Liver (tissue), 9 donors: Measurements from ENCODE around the gene GNG12. TPM values are rescaled to one million over a fixed set of nuclear protein-coding genes. Genes with fewer than 3 reads are reported as not detected.

Source experiments
- DNase-seq: peaks from one replicate; pipeline ENCODE4 v3.0.0-alpha.2; 2017; ENCODE audit warnings: low spot score
- H3K27ac ChIP-seq, 2 donors: one replicate each; pipeline ENCODE4 v1.7.0; 2013; ENCODE audit warnings: inconsistent platforms in 2 of 2, low read length in 2 of 2, control low read depth in 1 of 2, low read depth in 1 of 2, mild to moderate bottlenecking in 1 of 2
- H3K27me3 ChIP-seq, 4 donors: one replicate each; pipeline versions ENCODE4 v1.6.1 to v1.7.0; 2013; ENCODE audit warnings: low read length in 3 of 4, inconsistent platforms in 1 of 4, mild to moderate bottlenecking in 1 of 4, moderate library complexity in 1 of 4; ENCODE audit not compliant: control insufficient read depth in 4 of 4, insufficient read depth in 4 of 4
- H3K36me3 ChIP-seq, 4 donors: one replicate each; pipeline versions ENCODE4 v1.6.1 to v1.7.0; 2013; ENCODE audit warnings: low read length in 3 of 4, mild to moderate bottlenecking in 3 of 4, low read depth in 1 of 4, moderate library complexity in 1 of 4; ENCODE audit not compliant: control insufficient read depth in 4 of 4, insufficient read depth in 3 of 4
- H3K4me1 ChIP-seq, 4 donors: one replicate each; pipeline versions ENCODE4 v1.6.1 to v1.7.0; 2013; ENCODE audit warnings: low read length in 3 of 4, mild to moderate bottlenecking in 3 of 4, moderate library complexity in 1 of 4; ENCODE audit not compliant: control insufficient read depth in 4 of 4, insufficient read depth in 4 of 4
- H3K4me3 ChIP-seq, 3 donors: one replicate each; pipeline versions ENCODE4 v1.6.1 to v1.7.0; 2013; ENCODE audit warnings: low read length in 3 of 3, control low read depth in 1 of 3, low read depth in 1 of 3, mild to moderate bottlenecking in 1 of 3
- H3K9ac ChIP-seq, 2 donors: one replicate each; pipeline ENCODE4 v1.7.0; 2013; ENCODE audit warnings: low read length in 2 of 2, mild to moderate bottlenecking in 2 of 2, moderate library complexity in 2 of 2, control low read depth in 1 of 2, low read depth in 1 of 2
- H3K9me3 ChIP-seq, 4 donors: one replicate each; pipeline versions ENCODE4 v1.6.1 to v1.7.0; 2013; ENCODE audit warnings: low read length in 3 of 4; ENCODE audit not compliant: control insufficient read depth in 4 of 4
- EGR1 ChIP-seq, 2 donors: IDR thresholded peaks; 2 replicates each; pipeline ENCODE4 v1.6.1; 2016 to 2018; ENCODE audit warnings: antibody characterized with exemption in 2 of 2, low read depth in 2 of 2
- FOXA1 ChIP-seq: IDR thresholded peaks from 2 replicates; pipeline ENCODE4 v1.6.1; 2016; ENCODE audit warnings: antibody characterized with exemption
- FOXA2 ChIP-seq: IDR thresholded peaks from 2 replicates; pipeline ENCODE4 v1.6.1; 2016; ENCODE audit warnings: antibody characterized with exemption
- GABPA ChIP-seq, 2 donors: IDR thresholded peaks in 1 of 2; conservative IDR thresholded peaks in 1 of 2; 2 replicates each; pipeline ENCODE4 v1.6.1; 2016; ENCODE audit warnings: antibody characterized with exemption in 2 of 2, mild to moderate bottlenecking in 1 of 2, moderate library complexity in 1 of 2
- HNF4A ChIP-seq, 2 donors: conservative IDR thresholded peaks; 2 replicates each; pipeline ENCODE4 v1.6.1; 2016; ENCODE audit warnings: antibody characterized with exemption in 2 of 2, mild to moderate bottlenecking in 2 of 2
- HNF4G ChIP-seq: IDR thresholded peaks from 2 replicates; pipeline ENCODE4 v1.6.1; 2016; ENCODE audit warnings: antibody characterized with exemption
- JUND ChIP-seq, 2 donors: IDR thresholded peaks; 2 replicates each; pipeline ENCODE4 v1.6.1; 2016; ENCODE audit warnings: antibody characterized with exemption in 2 of 2
- NR2F2 ChIP-seq: IDR thresholded peaks from 2 replicates; pipeline ENCODE4 v1.6.1; 2016; ENCODE audit warnings: antibody characterized with exemption
- RAD21 ChIP-seq, 2 donors: IDR thresholded peaks; 2 replicates each; pipeline ENCODE4 v1.6.1; 2016; ENCODE audit warnings: antibody characterized with exemption in 2 of 2, mild to moderate bottlenecking in 2 of 2
- RXRA ChIP-seq, 2 donors: IDR thresholded peaks; 2 replicates each; pipeline ENCODE4 v1.6.1; 2017 to 2018; ENCODE audit warnings: antibody characterized with exemption in 2 of 2, mild to moderate bottlenecking in 1 of 2
- SP1 ChIP-seq: IDR thresholded peaks from 2 replicates; pipeline ENCODE4 v1.6.1; 2018; ENCODE audit warnings: antibody characterized with exemption, mild to moderate bottlenecking
- TAF1 ChIP-seq: conservative IDR thresholded peaks from 2 replicates; pipeline ENCODE4 v1.6.1; 2016; ENCODE audit warnings: antibody characterized with exemption, mild to moderate bottlenecking
- YY1 ChIP-seq: IDR thresholded peaks from 2 replicates; pipeline ENCODE4 v1.6.1; 2016; ENCODE audit warnings: antibody characterized with exemption, mild to moderate bottlenecking
- ZBTB33 ChIP-seq: IDR thresholded peaks from 2 replicates; pipeline ENCODE4 v1.6.1; 2016; ENCODE audit warnings: antibody characterized with exemption
- polyA plus RNA-seq, 2 donors: library from polyadenylated mRNA; stranded (reverse) in 1 of 2; unstranded in 1 of 2; fragments of 200-250 nt in 1 of 2; fragments of >200 nt in 1 of 2; fragmentation: Nextera tagmentation in 1 of 2; extraction: Ambion mirVana in 1 of 2; gene quantifications; one replicate each; pipeline versions ENCODE4 v1.2.1 to v1.2.3, GENCODE V29; 2013 to 2015
- total RNA-seq, 2 donors: library from RNA; depleted of rRNA; stranded (reverse); fragments of >200 nt; gene quantifications; one replicate each; pipeline ENCODE4 v1.2.3, GENCODE V29; 2014
- TF ChIP-seq, protein P1 (sequence below): IDR thresholded peaks from 2 replicates; pipeline ENCODE4 v1.6.1; 2016; ENCODE audit warnings: antibody characterized with exemption
- TF ChIP-seq, protein P2 (sequence below): IDR thresholded peaks from 2 replicates; pipeline ENCODE4 v1.6.1; 2016; ENCODE audit warnings: antibody characterized with exemption, mild to moderate bottlenecking
- TF ChIP-seq, protein P3 (sequence below): fragments of 150-350 bp; IDR thresholded peaks from 2 replicates; pipeline ENCODE4 v1.5.1; 2017; ENCODE audit warnings: improper control_type of control experiment, low read depth, low read length; ENCODE audit not compliant: missing input control
- TF ChIP-seq, protein P4 (sequence below): IDR thresholded peaks from 2 replicates; pipeline ENCODE4 v1.6.1; 2016; ENCODE audit warnings: antibody characterized with exemption
- donor health status: healthy.
- donor health status: healthy.
- donor health status: healthy.
- donor health status: healthy.
- donor health status: healthy.

Gene GNG12
- total and polyA plus RNA-seq, 4 donors: 15.4 to 26.1 (median 19.7) TPM

DNA sequence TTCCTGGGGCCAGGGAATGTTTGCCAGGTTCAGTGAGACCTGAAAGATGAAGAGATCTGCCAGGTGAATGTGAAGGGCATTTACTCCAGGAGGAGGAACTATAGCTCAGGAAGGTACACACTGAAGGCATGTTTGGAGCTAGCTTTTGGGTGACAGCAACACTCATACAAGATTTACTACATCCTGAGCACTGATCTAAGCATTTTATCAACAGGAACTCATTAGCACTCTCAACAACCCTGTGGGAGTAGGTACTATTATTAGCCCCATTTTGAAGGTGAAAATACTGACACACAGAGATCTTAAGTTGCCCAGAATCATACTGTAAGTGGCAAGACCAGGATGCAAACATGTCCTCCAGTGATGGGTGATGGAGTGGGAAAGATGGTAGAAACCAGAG is 141.6 kb downstream of the GNG12 start:
- DNase-seq: no peak
- Histone ChIP-seq H3K9me3 (no peaks in the 10 kb centered on the region), H3K4me1 (peaks cover 0 to 14% (median 7%) of the 10 kb centered on the region in 4 donors), H3K36me3 (peaks cover 5 to 13% (median 8%) of the 10 kb centered on the region in 4 donors), H3K9ac (no peak overlapping the region), H3K27me3 (no peaks in the 10 kb centered on the region), H3K4me3 (no peak overlapping the region), H3K27ac (no peak overlapping the region)
- no peak for TF ChIP-seq HNF4A (conservative IDR thresholded peaks at IDR 0.05)
- TF ChIP-seq RXRA (IDR thresholded peaks at IDR 0.05): no peak
- TF ChIP-seq GABPA (IDR thresholded peaks at IDR 0.05 in 1 of 2, conservative IDR thresholded peaks at IDR 0.05 in 1 of 2): no peak
- TF ChIP-seq ZBTB33: no peak
- TF ChIP-seq RAD21 (IDR thresholded peaks at IDR 0.05): no peak
- TF ChIP-seq, protein P1, sequence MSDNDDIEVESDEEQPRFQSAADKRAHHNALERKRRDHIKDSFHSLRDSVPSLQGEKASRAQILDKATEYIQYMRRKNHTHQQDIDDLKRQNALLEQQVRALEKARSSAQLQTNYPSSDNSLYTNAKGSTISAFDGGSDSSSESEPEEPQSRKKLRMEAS: no peak
- TF ChIP-seq, protein P2, sequence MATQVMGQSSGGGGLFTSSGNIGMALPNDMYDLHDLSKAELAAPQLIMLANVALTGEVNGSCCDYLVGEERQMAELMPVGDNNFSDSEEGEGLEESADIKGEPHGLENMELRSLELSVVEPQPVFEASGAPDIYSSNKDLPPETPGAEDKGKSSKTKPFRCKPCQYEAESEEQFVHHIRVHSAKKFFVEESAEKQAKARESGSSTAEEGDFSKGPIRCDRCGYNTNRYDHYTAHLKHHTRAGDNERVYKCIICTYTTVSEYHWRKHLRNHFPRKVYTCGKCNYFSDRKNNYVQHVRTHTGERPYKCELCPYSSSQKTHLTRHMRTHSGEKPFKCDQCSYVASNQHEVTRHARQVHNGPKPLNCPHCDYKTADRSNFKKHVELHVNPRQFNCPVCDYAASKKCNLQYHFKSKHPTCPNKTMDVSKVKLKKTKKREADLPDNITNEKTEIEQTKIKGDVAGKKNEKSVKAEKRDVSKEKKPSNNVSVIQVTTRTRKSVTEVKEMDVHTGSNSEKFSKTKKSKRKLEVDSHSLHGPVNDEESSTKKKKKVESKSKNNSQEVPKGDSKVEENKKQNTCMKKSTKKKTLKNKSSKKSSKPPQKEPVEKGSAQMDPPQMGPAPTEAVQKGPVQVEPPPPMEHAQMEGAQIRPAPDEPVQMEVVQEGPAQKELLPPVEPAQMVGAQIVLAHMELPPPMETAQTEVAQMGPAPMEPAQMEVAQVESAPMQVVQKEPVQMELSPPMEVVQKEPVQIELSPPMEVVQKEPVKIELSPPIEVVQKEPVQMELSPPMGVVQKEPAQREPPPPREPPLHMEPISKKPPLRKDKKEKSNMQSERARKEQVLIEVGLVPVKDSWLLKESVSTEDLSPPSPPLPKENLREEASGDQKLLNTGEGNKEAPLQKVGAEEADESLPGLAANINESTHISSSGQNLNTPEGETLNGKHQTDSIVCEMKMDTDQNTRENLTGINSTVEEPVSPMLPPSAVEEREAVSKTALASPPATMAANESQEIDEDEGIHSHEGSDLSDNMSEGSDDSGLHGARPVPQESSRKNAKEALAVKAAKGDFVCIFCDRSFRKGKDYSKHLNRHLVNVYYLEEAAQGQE: no peak
- no peak for TF ChIP-seq EGR1 (IDR thresholded peaks at IDR 0.05; ENCODE audit: low read depth in 2 of 2)
- no peak for TF ChIP-seq SP1
- no peak for TF ChIP-seq FOXA2
- no peak for TF ChIP-seq NR2F2
- TF ChIP-seq, protein P3, sequence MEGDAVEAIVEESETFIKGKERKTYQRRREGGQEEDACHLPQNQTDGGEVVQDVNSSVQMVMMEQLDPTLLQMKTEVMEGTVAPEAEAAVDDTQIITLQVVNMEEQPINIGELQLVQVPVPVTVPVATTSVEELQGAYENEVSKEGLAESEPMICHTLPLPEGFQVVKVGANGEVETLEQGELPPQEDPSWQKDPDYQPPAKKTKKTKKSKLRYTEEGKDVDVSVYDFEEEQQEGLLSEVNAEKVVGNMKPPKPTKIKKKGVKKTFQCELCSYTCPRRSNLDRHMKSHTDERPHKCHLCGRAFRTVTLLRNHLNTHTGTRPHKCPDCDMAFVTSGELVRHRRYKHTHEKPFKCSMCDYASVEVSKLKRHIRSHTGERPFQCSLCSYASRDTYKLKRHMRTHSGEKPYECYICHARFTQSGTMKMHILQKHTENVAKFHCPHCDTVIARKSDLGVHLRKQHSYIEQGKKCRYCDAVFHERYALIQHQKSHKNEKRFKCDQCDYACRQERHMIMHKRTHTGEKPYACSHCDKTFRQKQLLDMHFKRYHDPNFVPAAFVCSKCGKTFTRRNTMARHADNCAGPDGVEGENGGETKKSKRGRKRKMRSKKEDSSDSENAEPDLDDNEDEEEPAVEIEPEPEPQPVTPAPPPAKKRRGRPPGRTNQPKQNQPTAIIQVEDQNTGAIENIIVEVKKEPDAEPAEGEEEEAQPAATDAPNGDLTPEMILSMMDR: no peak
- TF ChIP-seq YY1: no peak
- no peak for TF ChIP-seq FOXA1
- TF ChIP-seq JUND (IDR thresholded peaks at IDR 0.05): no peak
- TF ChIP-seq, protein P4, sequence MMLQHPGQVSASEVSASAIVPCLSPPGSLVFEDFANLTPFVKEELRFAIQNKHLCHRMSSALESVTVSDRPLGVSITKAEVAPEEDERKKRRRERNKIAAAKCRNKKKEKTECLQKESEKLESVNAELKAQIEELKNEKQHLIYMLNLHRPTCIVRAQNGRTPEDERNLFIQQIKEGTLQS: no peak
- TF ChIP-seq TAF1: no peak
- no peak for TF ChIP-seq HNF4G
